T-cell (primary cell): ENCODE data around the gene ZNF417. TPM values are rescaled to one million over a fixed set of nuclear protein-coding genes. Genes with fewer than 3 reads are reported as not detected.
"Not testable (repeated sequence)": the region's sequence is repeated elsewhere in the genome, so short reads cannot be mapped to it uniquely, and the experiment has no call there.

Experiments
- ATAC-seq, 4 experiments: fragments of 200-7000 bp in 3 of 4; fragments of 150-1000 bp in 1 of 4; cut with Tn5 transposase; replicated peaks in 1 of 4; 1 replicate in 3 of 4; 2 replicates in 1 of 4; pipeline ENCODE4 v1.10.0; 2021; ENCODE audit warnings: moderate library complexity in 3 of 4, mild to moderate bottlenecking in 2 of 4, moderate number of reproducible peaks in 1 of 4
- CTCF ChIA-PET, 2 donors: fragments of 300-600 bp; sonication (Branson Sonifier 250); formaldehyde crosslinking; loops; one replicate each; lab custom pipeline; 2022; ENCODE audit warnings: antibody characterized with exemption in 2 of 2; lab: Charles Lee
- POLR2A ChIA-PET, 2 donors: fragments of 300-600 bp; sonication (Branson Sonifier 250); formaldehyde crosslinking; loops; one replicate each; lab custom pipeline; 2022; ENCODE audit warnings: antibody characterized with exemption in 2 of 2; lab: Charles Lee
- DNase-seq, 35 experiments: peaks; one replicate each; pipeline versions ENCODE4 v3.0.0 to v3.0.0-alpha.2; 2013 to 2023
- H3K27ac ChIP-seq: one replicate; pipeline ENCODE4 v1.5.1; 2013; ENCODE audit warnings: low read length
- H3K27me3 ChIP-seq, 2 experiments: replicated peaks in 1 of 2; 1 replicate in 1 of 2; 2 replicates in 1 of 2; pipeline versions ENCODE4 v1.6.1 to v1.7.0; 2013; ENCODE audit warnings: low read length in 1 of 2, mixed read lengths in 1 of 2; ENCODE audit not compliant: control insufficient read depth in 2 of 2, insufficient read depth in 2 of 2; ENCODE audit errors: extremely low read depth in 1 of 2
- H3K36me3 ChIP-seq, 2 donors: 1 replicate in 1 of 2; 2 replicates in 1 of 2; pipeline versions ENCODE4 v1.6.1 to v1.7.0; 2013; ENCODE audit warnings: low read length in 1 of 2; ENCODE audit not compliant: control insufficient read depth in 2 of 2, insufficient read depth in 1 of 2; ENCODE audit errors: extremely low read depth in 1 of 2
- H3K4me1 ChIP-seq, 2 experiments: 1 replicate in 1 of 2; 2 replicates in 1 of 2; pipeline versions ENCODE4 v1.6.1 to v1.7.0; 2013; ENCODE audit warnings: low read length in 2 of 2, mixed read lengths in 1 of 2; ENCODE audit not compliant: insufficient read depth in 2 of 2, control insufficient read depth in 1 of 2; ENCODE audit errors: extremely low read depth in 1 of 2
- H3K4me3 ChIP-seq, 2 donors: 1 replicate in 1 of 2; 2 replicates in 1 of 2; pipeline versions ENCODE4 v1.5.1 to v1.7.0; 2013; ENCODE audit warnings: mild to moderate bottlenecking in 2 of 2, low read length in 1 of 2, moderate library complexity in 1 of 2; ENCODE audit not compliant: control insufficient read depth in 1 of 2; ENCODE audit errors: extremely low read depth in 1 of 2
- H3K9me3 ChIP-seq: 2 replicates; pipeline ENCODE4 v1.7.0; 2013
- H3K27ac Mint-ChIP-seq, 2 donors: one replicate each; pipeline ENCODE4 v1.8.0; 2020 to 2021; ENCODE audit warnings: mild to moderate bottlenecking in 2 of 2, mixed read lengths in 2 of 2
- H3K27me3 Mint-ChIP-seq, 2 donors: one replicate each; pipeline ENCODE4 v1.8.0; 2021 to 2022; ENCODE audit warnings: mixed read lengths in 2 of 2
- H3K36me3 Mint-ChIP-seq: one replicate; pipeline ENCODE4 v1.8.0; 2021; ENCODE audit warnings: mixed read lengths
- H3K4me1 Mint-ChIP-seq, 3 donors: one replicate each; pipeline ENCODE4 v1.8.0; 2020 to 2022; ENCODE audit warnings: mixed read lengths in 3 of 3, mild to moderate bottlenecking in 1 of 3
- H3K4me3 Mint-ChIP-seq, 3 donors: one replicate each; pipeline ENCODE4 v1.8.0; 2020 to 2022; ENCODE audit warnings: mild to moderate bottlenecking in 3 of 3, mixed read lengths in 3 of 3, moderate library complexity in 3 of 3
- H3K9me3 Mint-ChIP-seq, 3 donors: one replicate each; pipeline ENCODE4 v1.8.0; 2020 to 2022; ENCODE audit warnings: mixed read lengths in 3 of 3
- WGBS: methylation state at CpG from one replicate; pipeline ENCODE4 v1.1.5; 2013; ENCODE audit warnings: missing lambda C conversion rate; ENCODE audit not compliant: insufficient coverage; 5-methylcytosine and 5-hydroxymethylcytosine counted together
- total RNA-seq, 35 experiments: library from RNA in 6 of 35; stranded (reverse) in 6 of 35; fragments of 120-200 nt in 1 of 35; gene quantifications; one replicate each; pipeline versions ENCODE4 v1.2.1 to v1.2.4 and lab custom pipeline; 2013 to 2026

Gene ZNF417
- total RNA-seq, 5 donors from 2014 or later (not counting 1 experiment from before 2014, with no cell fraction given) = 23.6 to 39.7 (median 36.6) TPM

DNA sequence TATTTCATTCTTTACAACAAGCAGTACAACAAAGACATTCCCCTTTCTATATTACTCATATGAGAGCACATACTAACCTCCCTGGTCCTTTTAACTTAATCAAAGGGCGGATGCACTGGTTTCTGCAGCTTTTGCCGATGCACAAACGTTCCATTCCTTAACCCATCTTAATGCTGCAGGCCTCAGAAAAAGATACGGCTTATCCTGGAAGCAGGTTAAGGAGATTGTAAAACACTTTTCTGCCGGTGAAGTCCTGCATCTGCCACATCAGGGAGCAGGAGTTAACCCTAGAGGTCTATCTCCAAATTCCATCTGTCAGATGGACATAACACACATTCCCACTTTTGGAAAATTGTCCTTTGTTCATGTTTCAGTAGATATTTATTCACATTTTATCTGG, 16.1 kb downstream of the ZNF417 start:
- POLR2A ChIA-PET = interaction anchor here in 1 of 2 donors (0.6 kb wide), 1 partner anchor 596 kb away, joined by 3 read pairs; no protein-coding TSS in a partner anchor
- Histone ChIP-seq H3K9me3 (no peaks in the 10 kb centered on the region), H3K4me3 (no peak overlapping the region), H3K27me3 (no peaks in the 10 kb centered on the region), H3K36me3 (no peaks in the 10 kb centered on the region), H3K27ac (no peak overlapping the region), H3K4me1 (no peaks in the 10 kb centered on the region)
- Mint-ChIP-seq H3K36me3 (peaks cover 15% of the 10 kb centered on the region), H3K9me3 (peaks cover 7 to 30% (median 11%) of the 10 kb centered on the region in 3 donors), H3K4me1 (peaks cover 3 to 6% (median 5%) of the 10 kb centered on the region in 3 donors), H3K27ac (no peak overlapping the region), H3K27me3 (no peaks in the 10 kb centered on the region), H3K4me3 (no peak overlapping the region)
- ATAC-seq (no peak), DNase-seq (no peak)
- CTCF ChIA-PET = no interaction called here
- 20% methylated on average over 1 of the region's 5 CpGs for WGBS

DNA sequence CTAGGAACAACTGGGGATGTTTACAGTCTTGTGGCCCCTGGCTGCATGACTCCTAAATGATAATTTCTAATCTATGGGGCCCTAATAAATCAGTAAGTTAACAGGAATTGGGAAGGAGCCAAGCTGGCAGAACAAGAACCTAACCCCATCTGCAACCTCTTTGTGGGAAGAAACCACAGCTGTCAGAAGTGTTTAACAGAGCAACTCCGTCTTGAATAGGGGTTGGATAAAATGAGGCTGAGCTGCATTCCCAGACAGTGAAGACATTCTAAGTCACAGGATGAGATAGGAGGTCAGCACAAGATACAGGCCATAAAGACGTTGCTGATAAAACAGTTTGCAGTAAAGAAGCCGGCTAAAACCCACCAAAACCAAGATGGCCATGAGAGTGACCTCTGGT, 25.7 kb downstream of the ZNF417 start:
- peaks cover 14 to 23% (median 20%) of the 10 kb centered on the region in 3 donors for H3K9me3 Mint-ChIP-seq
- H3K4me3 Mint-ChIP-seq, H3K27me3 Mint-ChIP-seq, H3K27ac Mint-ChIP-seq, H3K9me3 ChIP-seq, DNase-seq, H3K4me3 ChIP-seq, ATAC-seq, CTCF ChIA-PET, H3K27me3 ChIP-seq, POLR2A ChIA-PET, H3K36me3 ChIP-seq, H3K27ac ChIP-seq: not testable (repeated sequence)
- H3K4me1 Mint-ChIP-seq = peaks cover 20 to 29% (median 28%) of the 10 kb centered on the region in 3 donors
- 83% methylated on average over 2 of the region's 3 CpGs for WGBS
- peaks cover 6 to 24% of the 10 kb centered on the region in 2 experiments for H3K4me1 ChIP-seq
- peaks cover 27% of the 10 kb centered on the region for H3K36me3 Mint-ChIP-seq

DNA sequence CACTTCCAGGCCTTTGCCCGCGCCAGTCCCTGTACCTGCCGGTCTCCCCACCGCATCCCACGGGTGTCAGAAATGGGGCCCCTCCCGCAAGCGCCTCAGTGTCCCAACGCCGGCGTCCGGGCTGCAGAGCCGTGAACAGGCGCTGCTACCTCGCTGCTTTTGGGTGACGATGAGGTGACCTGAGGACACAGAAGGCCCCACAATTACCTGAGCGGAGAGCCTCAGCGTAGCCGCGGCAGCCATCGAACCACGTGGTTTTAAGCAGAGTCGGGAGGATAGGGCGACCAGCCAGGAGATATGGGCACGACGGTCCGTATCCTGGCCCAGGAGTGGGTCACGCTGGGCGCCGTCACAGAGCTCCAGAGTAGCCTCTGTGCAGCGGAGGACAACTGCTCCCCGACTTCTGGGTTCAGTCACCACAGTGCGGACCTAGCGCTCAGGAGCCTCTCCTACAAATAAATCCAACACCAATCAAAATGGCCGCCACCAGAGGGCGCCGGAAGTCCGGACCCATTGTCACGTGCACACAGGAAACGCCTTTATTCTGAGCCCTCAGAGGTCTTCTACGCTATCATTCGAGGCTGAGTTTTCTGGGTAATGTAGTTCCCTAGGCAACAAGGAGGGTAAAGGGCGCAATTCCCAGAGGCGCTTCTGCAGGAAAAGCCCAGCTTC, 27.7 kb downstream of the ZNF417 start, which contains the start of gene ZNF814:
Gene ZNF814 (minus strand): TSS at position 478 of the 672 bp plus-strand sequence. CDS start 235 bp downstream, at position 243.
- H3K27me3 Mint-ChIP-seq = no peaks in the 10 kb centered on the region
- no peaks in the 10 kb centered on the region for H3K27me3 ChIP-seq
- H3K9me3 ChIP-seq = peaks cover 3% of the 10 kb centered on the region

DNA sequence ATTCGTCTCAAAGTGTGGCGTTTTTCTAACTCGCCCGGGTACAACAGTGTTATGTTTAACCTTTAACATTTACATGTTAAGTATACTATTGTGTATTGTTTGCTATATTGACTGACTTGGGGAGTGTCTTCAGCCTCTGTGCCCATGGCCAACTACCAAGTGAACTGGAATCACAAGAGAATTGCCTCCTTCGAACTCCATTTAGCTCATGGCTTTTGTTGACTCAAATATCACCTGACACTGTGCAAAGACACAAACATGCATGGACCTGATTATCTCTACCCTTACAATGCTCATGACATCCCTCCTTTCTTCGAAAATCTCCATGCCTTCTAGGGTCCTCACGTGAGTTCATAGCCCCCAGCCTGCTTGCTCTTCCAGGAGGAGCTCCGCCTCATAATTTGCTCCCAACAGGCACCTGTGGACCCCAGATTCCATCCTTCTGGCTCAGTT, 28.3 kb downstream of the ZNF417 start:
- WGBS = 0% methylated on average over 4 of the region's 8 CpGs
- ATAC-seq = no peak
- H3K9me3 Mint-ChIP-seq = peaks cover 14 to 24% (median 23%) of the 10 kb centered on the region in 3 donors
- peak overlapping the region; percentile 54 for H3K27ac ChIP-seq
- peaks cover 2 to 6% of the 10 kb centered on the region in 2 donors for H3K36me3 ChIP-seq
- no peaks in the 10 kb centered on the region for H3K27me3 ChIP-seq
- ChIA-PET POLR2A (no interaction called here), CTCF (no interaction called here)
- peak overlapping the region in 1 of 2 donors; percentile 74 for H3K27ac Mint-ChIP-seq
- H3K4me3 ChIP-seq = peak overlapping the region; percentile 72 to 98
- no peaks in the 10 kb centered on the region for H3K27me3 Mint-ChIP-seq
- peaks cover 3% of the 10 kb centered on the region for H3K9me3 ChIP-seq
- peaks cover 50% of the 10 kb centered on the region for H3K36me3 Mint-ChIP-seq
- H3K4me1 ChIP-seq = peaks cover 6 to 24% of the 10 kb centered on the region in 2 experiments
- peak overlapping the region; percentile 82 to 94 (median 89) for H3K4me3 Mint-ChIP-seq
- H3K4me1 Mint-ChIP-seq = peaks cover 20 to 29% (median 28%) of the 10 kb centered on the region in 3 donors
- peak in 1 of 35 experiments; percentile 13 for DNase-seq

More for the DNA sequence above, 27.7 kb downstream of the ZNF417 start, which contains the start of gene ZNF814:
- peak within 1 kb of the TSS; percentile 72 to 74 for H3K27ac Mint-ChIP-seq
- H3K36me3 ChIP-seq = peaks cover 2% of the 10 kb centered on the region in 2 donors
- DNase-seq = peak; percentile 55 to 89 (median 76)
- peaks cover 6 to 24% of the 10 kb centered on the region in 2 experiments for H3K4me1 ChIP-seq
- H3K36me3 Mint-ChIP-seq = peaks cover 44% of the 10 kb centered on the region
- peaks cover 14 to 24% (median 23%) of the 10 kb centered on the region in 3 donors for H3K9me3 Mint-ChIP-seq
- ChIA-PET POLR2A (no interaction called here), CTCF (interaction anchor here in 1 of 2 donors (0.6 kb wide), 1 partner anchor 633 kb away, joined by 4 read pairs; no protein-coding TSS in a partner anchor)
- 3% methylated on average over 40 of the region's 43 CpGs for WGBS
- H3K27ac ChIP-seq = peak within 1 kb of the TSS; percentile 54
- H3K4me1 Mint-ChIP-seq = peaks cover 20 to 29% (median 28%) of the 10 kb centered on the region in 3 donors
- H3K4me3 Mint-ChIP-seq = peak within 1 kb of the TSS; percentile 82 to 94 (median 89)
- ATAC-seq = peak; percentile 93 to 96 (median 96)
- peak within 1 kb of the TSS; percentile 72 to 98 for H3K4me3 ChIP-seq

DNA sequence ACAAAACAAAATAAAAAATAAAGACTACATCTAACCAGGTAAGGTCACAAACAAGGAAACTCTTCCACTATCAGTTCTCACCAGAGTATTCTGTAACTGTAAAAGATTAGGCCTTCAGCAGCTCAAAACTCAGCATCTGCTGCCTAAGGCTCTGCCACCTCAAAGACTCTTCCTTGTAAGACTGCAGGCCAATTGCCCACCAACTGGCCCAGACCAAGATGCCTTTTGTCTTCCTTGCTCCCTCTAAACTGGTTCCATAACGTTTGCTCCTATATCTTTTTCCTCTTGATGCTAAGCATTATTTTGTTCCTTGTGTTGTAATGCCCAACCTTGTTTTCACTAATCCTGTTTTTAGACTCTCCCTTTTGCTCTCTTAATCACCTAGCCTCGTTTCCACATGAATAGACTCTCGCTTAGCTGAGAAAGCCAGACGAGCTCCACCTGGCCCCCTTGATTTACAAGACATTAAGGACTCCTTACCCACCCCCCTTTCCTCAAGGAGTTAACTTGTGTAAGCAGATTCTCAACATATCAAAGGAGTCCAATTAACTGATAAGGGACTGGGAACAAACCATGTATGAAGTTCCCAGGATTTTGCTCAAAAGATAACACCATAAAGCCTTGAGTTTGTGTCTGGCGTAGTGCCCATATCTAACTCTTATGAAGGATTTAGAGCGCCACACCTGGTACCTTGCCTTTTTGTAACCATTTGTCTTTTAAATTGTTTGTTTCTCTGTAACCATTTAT, 29.0 kb downstream of the ZNF417 start:
- 35% methylated on average over 3 of the region's 6 CpGs for WGBS
- Mint-ChIP-seq H3K9me3 (peaks cover 14 to 28% (median 26%) of the 10 kb centered on the region in 3 donors), H3K27ac (no peak overlapping the region), H3K4me3 (peak overlapping the region; percentile 82 to 94 (median 89)), H3K27me3 (no peaks in the 10 kb centered on the region), H3K36me3 (peaks cover 54% of the 10 kb centered on the region), H3K4me1 (peaks cover 20 to 29% (median 28%) of the 10 kb centered on the region in 3 donors)
- H3K9me3 ChIP-seq = peaks cover 3% of the 10 kb centered on the region
- POLR2A ChIA-PET = no interaction called here
- ATAC-seq = no peak
- peak overlapping the region in 1 of 2 donors; percentile 6 for H3K4me3 ChIP-seq
- H3K4me1 ChIP-seq = peaks cover 6 to 24% of the 10 kb centered on the region in 2 experiments
- peaks cover 2 to 6% of the 10 kb centered on the region in 2 donors for H3K36me3 ChIP-seq
- CTCF ChIA-PET = no interaction called here
- DNase-seq = no peak
- H3K27me3 ChIP-seq = no peaks in the 10 kb centered on the region
- H3K27ac ChIP-seq = no peak overlapping the region

DNA sequence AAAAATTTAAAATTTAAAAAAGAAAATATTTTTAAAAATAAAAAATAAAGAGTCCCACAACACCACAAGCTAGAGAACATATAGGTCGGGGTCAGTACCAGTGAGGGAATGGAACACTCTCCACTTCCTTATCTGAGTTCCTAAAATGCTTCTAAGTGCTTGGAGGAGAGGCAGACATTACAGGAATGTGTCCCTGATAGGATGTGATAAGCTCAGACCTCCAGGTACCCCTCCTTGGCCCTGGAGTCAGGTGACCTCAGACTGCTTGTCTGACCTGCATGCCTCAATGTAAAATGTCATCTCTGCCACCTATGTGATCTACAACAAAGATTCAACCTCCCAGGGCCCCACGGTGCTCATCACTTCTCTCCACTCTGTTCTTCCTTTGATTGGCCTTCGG, 30.3 kb downstream of the ZNF417 start:
- Histone ChIP-seq H3K27ac (no peak overlapping the region), H3K9me3 (peaks cover 3% of the 10 kb centered on the region), H3K27me3 (no peaks in the 10 kb centered on the region), H3K36me3 (peaks cover 2 to 6% of the 10 kb centered on the region in 2 donors), H3K4me1 (peaks cover 6 to 24% of the 10 kb centered on the region in 2 experiments), H3K4me3 (no peak overlapping the region)
- Mint-ChIP-seq H3K27me3 (no peaks in the 10 kb centered on the region), H3K4me1 (peaks cover 20 to 29% (median 28%) of the 10 kb centered on the region in 3 donors), H3K27ac (no peak overlapping the region), H3K4me3 (peak overlapping the region in 1 of 3 donors; percentile 24), H3K9me3 (peaks cover 11 to 28% (median 24%) of the 10 kb centered on the region in 3 donors), H3K36me3 (peaks cover 54% of the 10 kb centered on the region)
- no peak for ATAC-seq
- CTCF ChIA-PET = no interaction called here
- POLR2A ChIA-PET = no interaction called here
- WGBS = 100% methylated on average over 1 of the region's 3 CpGs
- no peak for DNase-seq
